GM12892 (cell line): Measurements from ENCODE around the gene FBXW5.

Experiments used
- POLR2A ChIP-seq: IDR thresholded peaks from 2 replicates; pipeline ENCODE4 v1.6.1; 2011; ENCODE audit warnings: low read depth, low read length, control low read depth
- POLR2AphosphoS5 ChIP-seq: IDR thresholded peaks from 2 replicates; pipeline ENCODE4 v1.6.1; 2011; ENCODE audit warnings: low read depth, low read length, control low read depth
- TAF1 ChIP-seq: IDR thresholded peaks from 2 replicates; pipeline ENCODE4 v1.6.1; 2011; ENCODE audit warnings: low read depth, mild to moderate bottlenecking, control low read depth, low read length, borderline replicate concordance

DNA sequence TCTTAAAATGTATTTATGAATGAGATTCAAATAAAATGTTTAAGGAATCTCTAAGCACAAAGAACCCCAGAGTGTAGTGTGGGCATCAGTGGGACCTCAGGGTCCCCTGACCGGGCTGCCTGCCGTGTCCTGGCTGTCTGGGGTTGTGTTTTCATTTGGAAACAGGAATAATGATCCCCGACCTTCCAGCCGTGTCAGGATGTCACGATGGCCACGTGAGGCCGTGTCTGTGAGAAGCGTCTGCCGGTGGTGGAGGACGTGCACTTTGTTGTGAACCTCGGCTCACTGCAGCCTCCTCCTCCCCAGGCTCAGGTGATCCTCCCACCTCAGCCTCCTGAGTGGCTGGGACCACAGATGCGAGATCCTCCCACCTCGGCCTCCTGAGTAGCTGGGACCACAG lies 53.9 kb downstream of the FBXW5 start:
- no peak for TF ChIP-seq POLR2A
- no peak for TF ChIP-seq POLR2AphosphoS5
- TF ChIP-seq TAF1, result no peak
